DMS79 treated with DMSO at 0.1 percent for 48 hours (cell line): ENCODE measurements around the gene OR52B2.
"Not testable (repeated sequence)": the region's sequence is repeated elsewhere in the genome, so short reads cannot be mapped to it uniquely, and the experiment has no call there.

Source experiments
- DNase-seq: peaks from one replicate; lab custom pipeline; 2025; lab: John Stamatoyannopoulos, UW

The OR52B2 gene

GRCh38 chr11:6152126-6152525, 18.0 kb downstream of the OR52B2 start:
- DNase-seq: no peak

GRCh38 chr11:6151117-6151516, 19.0 kb downstream of the OR52B2 start:
- DNase-seq: no peak

GRCh38 chr11:6143737-6144136, 26.4 kb downstream of the OR52B2 start:
- not testable (repeated sequence) for DNase-seq

DNA sequence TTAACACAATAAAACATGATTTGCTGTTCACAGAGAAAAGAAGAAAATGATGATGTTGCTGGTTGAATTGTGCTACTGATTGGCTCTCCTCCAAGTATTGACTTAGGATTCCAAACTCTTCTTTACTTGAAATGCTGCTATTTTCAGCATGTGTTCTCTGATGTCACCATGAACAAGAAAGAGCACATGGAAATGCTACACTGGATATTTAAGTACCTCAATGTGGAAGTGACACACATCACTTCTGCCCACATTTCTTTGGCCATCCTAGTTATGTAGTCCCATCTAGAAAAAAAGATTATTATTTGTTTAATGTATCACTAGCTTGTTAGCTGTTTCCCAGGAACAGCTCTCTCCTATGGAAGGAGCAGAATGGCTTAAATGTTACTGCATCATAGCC, 27.2 kb downstream of the OR52B2 start:
- no peak for DNase-seq

- not testable (repeated sequence) for DNase-seq
These were observed 34.2 kb downstream of the OR52B2 start for GRCh38 chr11:6135936-6136335.

DNA sequence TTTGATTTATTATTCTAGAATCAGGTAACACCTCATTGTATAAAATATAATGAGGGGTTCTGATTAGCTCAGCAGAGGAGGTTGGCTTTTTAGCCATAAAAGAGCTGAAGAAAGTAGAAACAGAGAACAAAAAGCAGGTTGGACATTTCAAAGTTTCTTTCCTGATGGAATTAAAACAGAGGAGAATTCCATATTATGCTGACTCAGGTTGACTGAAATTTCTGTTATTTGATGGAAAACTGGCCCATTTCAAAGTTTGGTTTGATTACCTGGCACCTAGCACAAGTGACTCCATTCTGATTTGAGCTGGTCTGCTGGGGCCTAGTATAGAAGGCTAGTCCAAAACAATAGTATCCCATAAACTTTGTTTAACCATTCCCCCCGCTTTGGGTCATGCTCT, 37.7 kb downstream of the OR52B2 start:
- DNase-seq: no peak

GRCh38 chr11:6129635-6130034, 40.5 kb downstream of the OR52B2 start:
- DNase-seq: no peak

DNA sequence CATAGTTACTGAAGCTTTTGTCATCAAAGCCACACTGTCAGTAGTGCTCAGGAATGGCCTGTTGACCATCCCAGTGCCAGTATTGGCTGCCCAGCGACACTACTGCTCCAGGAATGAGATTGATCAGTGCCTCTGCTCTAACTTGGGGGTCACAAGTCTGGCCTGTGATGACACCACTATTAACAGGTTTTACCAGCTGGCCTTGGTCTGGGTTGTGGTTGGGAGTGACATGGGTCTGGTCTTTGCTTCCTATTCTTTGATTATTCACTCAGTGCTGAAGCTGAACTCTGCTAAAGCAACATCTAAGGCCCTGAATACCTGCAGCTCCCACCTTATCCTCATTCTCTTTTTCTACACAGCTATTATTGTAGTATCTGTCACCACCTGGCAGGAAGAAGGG, 41.1 kb downstream of the OR52B2 start:
- no peak for DNase-seq

- no peak for DNase-seq
These were observed 42.2 kb downstream of the OR52B2 start for GRCh38 chr11:6127881-6128280.

- no peak for DNase-seq
These were observed 45.9 kb downstream of the OR52B2 start for GRCh38 chr11:6124245-6124644.
